Endothelial cell of umbilical vein (primary cell): ENCODE measurements around the gene NDUFB6. TPM values are rescaled to one million over a fixed set of nuclear protein-coding genes. Genes with fewer than 3 reads are reported as not detected.

Experiments used
- BruUV-seq: library from RNA; stranded (reverse); fragments of 400-500 nt; replicated peaks from 2 replicates; lab custom pipeline; 2021; lab: Mats Ljungman, UMichigan
- CTCF ChIA-PET: fragments of 300-600, 350-600 bp; sonication (Branson Sonifier 250); formaldehyde crosslinking; loops from one replicate; lab custom pipeline; 2021; ENCODE audit warnings: antibody characterized with exemption, inconsistent platforms; lab: Charles Lee
- POLR2A ChIA-PET: fragments of 300-600, 350-600 bp; sonication (Branson Sonifier 250); formaldehyde crosslinking; loops from one replicate; lab custom pipeline; 2021; ENCODE audit warnings: antibody characterized with exemption, inconsistent platforms; lab: Charles Lee
- DNase-seq: peaks from one replicate; pipeline ENCODE4 v3.0.0-alpha.2; 2011; ENCODE audit warnings: low read depth, low spot score
- FAIRE-seq: peaks from 2 replicates; lab custom pipeline; 2011; peaks lifted over from hg19 to GRCh38; lab: Jason Lieb, UNC
- H2AFZ ChIP-seq: 2 replicates; pipeline ENCODE4 v1.6.0; 2012; ENCODE audit warnings: low read depth, low read length, control low read depth, inconsistent platforms
- H3K27ac ChIP-seq: 2 replicates; pipeline ENCODE4 v1.5.1; 2011; ENCODE audit warnings: low read depth, mild to moderate bottlenecking, control low read depth, low read length, moderate library complexity; ENCODE audit not compliant: insufficient read depth
- H3K27me3 ChIP-seq, 2 experiments: 2 replicates each; pipeline versions ENCODE4 v1.6.0 to v1.6.1; 2011; ENCODE audit warnings: low read length in 2 of 2, mixed read lengths in 1 of 2; ENCODE audit not compliant: control insufficient read depth in 2 of 2, insufficient read depth in 2 of 2
- H3K36me3 ChIP-seq, 2 experiments: 2 replicates in 1 of 2; 3 replicates in 1 of 2; pipeline ENCODE4 v1.5.1; 2011; ENCODE audit warnings: low read length in 2 of 2, mild to moderate bottlenecking in 1 of 2, moderate library complexity in 1 of 2; ENCODE audit not compliant: control insufficient read depth in 2 of 2, insufficient read depth in 2 of 2; ENCODE audit errors: extremely low read depth in 1 of 2
- H3K4me1 ChIP-seq: 3 replicates; pipeline ENCODE4 v1.5.1; 2011; ENCODE audit warnings: mild to moderate bottlenecking, low read length; ENCODE audit not compliant: control insufficient read depth, insufficient read depth; ENCODE audit errors: extremely low read depth
- H3K4me2 ChIP-seq: 2 replicates; pipeline ENCODE4 v1.6.1; 2011; ENCODE audit warnings: low read length, control low read depth, mixed read lengths; ENCODE audit not compliant: insufficient read depth
- H3K4me3 ChIP-seq, 3 experiments: fragments of 200-600 bp in 1 of 3; sonication (generic), shearing (Covaris generic) in 1 of 3; replicated peaks in 1 of 3; 2 replicates each; pipeline ENCODE4 v1.5.1; 2011 to 2016; ENCODE audit warnings: control low read depth in 3 of 3, low read length in 3 of 3, mild to moderate bottlenecking in 2 of 3, inconsistent platforms in 1 of 3, low read depth in 1 of 3, moderate library complexity in 1 of 3; ENCODE audit not compliant: insufficient read depth in 1 of 3
- H3K79me2 ChIP-seq: 2 replicates; pipeline ENCODE4 v1.6.0; 2012; ENCODE audit warnings: low read length, inconsistent platforms; ENCODE audit not compliant: control insufficient read depth, insufficient read depth
- H3K9ac ChIP-seq: replicated peaks from 2 replicates; pipeline ENCODE3; 2011; ENCODE audit warnings: low read length, control low read depth; ENCODE audit not compliant: insufficient read depth; ENCODE audit errors: extremely low read depth
- H3K9me1 ChIP-seq: replicated peaks from 3 replicates; pipeline ENCODE4 v1.6.0; 2011; ENCODE audit warnings: mild to moderate bottlenecking, low read length; ENCODE audit not compliant: control insufficient read depth, insufficient read depth; ENCODE audit errors: extremely low read depth
- H3K9me3 ChIP-seq: replicated peaks from 2 replicates; pipeline ENCODE4 v1.5.1; 2012; ENCODE audit warnings: low read length, inconsistent platforms; ENCODE audit not compliant: control insufficient read depth, insufficient read depth
- H4K20me1 ChIP-seq: replicated peaks from 2 replicates; pipeline ENCODE3; 2011; ENCODE audit warnings: mild to moderate bottlenecking, low read length; ENCODE audit not compliant: control insufficient read depth, insufficient read depth; ENCODE audit errors: extremely low read depth
- CTCF ChIP-seq, 2 donors: IDR thresholded peaks; 1 replicate in 1 of 2; 2 replicates in 1 of 2; pipeline ENCODE4 v1.5.1; 2011; ENCODE audit warnings: low read length in 2 of 2, mild to moderate bottlenecking in 2 of 2, moderate library complexity in 2 of 2, control low read depth in 1 of 2, inconsistent platforms in 1 of 2, low read depth in 1 of 2; ENCODE audit not compliant: insufficient read depth in 1 of 2; ENCODE audit errors: extremely low read depth in 1 of 2
- EZH2 ChIP-seq: IDR thresholded peaks from 2 replicates; pipeline ENCODE4 v1.6.1; 2012; ENCODE audit warnings: borderline replicate concordance, low read depth, mild to moderate bottlenecking, moderate library complexity, low read length, inconsistent platforms; ENCODE audit not compliant: severe bottlenecking
- FOS ChIP-seq: IDR thresholded peaks from 2 replicates; pipeline ENCODE4 v1.6.1; 2011; ENCODE audit warnings: mild to moderate bottlenecking, low read length, moderate library complexity, borderline replicate concordance; ENCODE audit not compliant: insufficient read depth
- GATA2 ChIP-seq: IDR thresholded peaks from 2 replicates; pipeline ENCODE4 v1.7.0; 2011; ENCODE audit warnings: low read depth, mild to moderate bottlenecking, moderate library complexity, mixed read lengths, low read length; ENCODE audit not compliant: insufficient read length, insufficient read depth
- JUN ChIP-seq: IDR thresholded peaks from 2 replicates; pipeline ENCODE4 v1.6.1; 2011; ENCODE audit warnings: borderline replicate concordance, low read depth; ENCODE audit not compliant: insufficient read length, insufficient read depth
- MAX ChIP-seq: IDR thresholded peaks from 2 replicates; pipeline ENCODE4 v1.6.1; 2011; ENCODE audit not compliant: insufficient read depth, insufficient read length
- MYC ChIP-seq: IDR thresholded peaks from one replicate; pipeline ENCODE4 v1.6.1; 2011; ENCODE audit warnings: mild to moderate bottlenecking, low read depth, low read length
- POLR2A ChIP-seq: IDR thresholded peaks from 2 replicates; pipeline ENCODE4 v1.6.1; 2012; ENCODE audit warnings: low read depth, mild to moderate bottlenecking, control low read depth, low read length
- POLR2AphosphoS5 ChIP-seq: IDR thresholded peaks from 2 replicates; pipeline ENCODE4 v1.6.1; 2012; ENCODE audit warnings: low read depth, mild to moderate bottlenecking, control low read depth, low read length, moderate library complexity; ENCODE audit not compliant: insufficient read depth
- dilution Hi-C: fragments of 300-500 bp; cut with MboI; formaldehyde crosslinking; loops from one replicate; pipeline ENCODE4 v1.15.0; 2019; ENCODE audit warnings: low sequenced_read_pairs; ENCODE audit not compliant: extremely low pct_ligation_motif_present
- intact Hi-C: fragments of 100-400 bp; cut with micrococcal nuclease; formaldehyde crosslinking; loops from one replicate; pipeline ENCODE4 v1.10.0; 2022
- polyA plus RNA-seq, 4 experiments: library from polyadenylated mRNA; depleted of rRNA in 3 of 4; stranded (reverse) in 3 of 4; unstranded in 1 of 4; fragments of >200 nt; gene quantifications; 2 replicates each; pipeline versions ENCODE4 v1.2.1 to v1.2.3, GENCODE V29; 2011 to 2012; ENCODE audit warnings: missing spikeins in 1 of 4
- total RNA-seq: library from RNA; stranded (reverse); gene quantifications from 2 replicates; pipeline ENCODE4 v1.2.3, GENCODE V29; 2021

NDUFB6 gene
- total and polyA plus RNA-seq, 2 donors (not counting 3 experiments of a cell fraction or from before 2014, with no cell fraction given) = 53.5 to 59.2 TPM

DNA sequence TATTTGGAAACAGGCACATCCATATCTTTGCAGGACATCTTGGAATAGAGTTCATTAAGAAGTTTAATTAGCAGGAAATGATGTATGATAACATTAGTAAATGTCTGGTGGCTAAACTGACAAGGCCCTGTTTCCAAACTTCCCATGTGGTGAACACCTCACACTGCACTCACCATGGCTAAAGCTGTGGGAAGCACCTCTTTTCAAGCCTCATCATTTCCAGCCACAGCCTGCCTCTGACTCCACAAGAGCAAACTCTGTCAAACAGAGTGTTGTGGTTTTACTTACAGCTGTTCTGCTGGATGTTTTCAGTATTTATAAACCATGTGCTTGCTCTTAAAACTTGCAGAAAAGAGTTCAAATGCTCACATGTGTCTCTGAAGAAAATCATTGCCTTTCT is 14.9 kb upstream of the NDUFB6 start:
- Histone ChIP-seq H3K9ac (no peak overlapping the region), H3K9me3 (no peaks in the 10 kb centered on the region), H3K36me3 (no peaks in the 10 kb centered on the region), H3K4me1 (no peaks in the 10 kb centered on the region), H3K4me2 (no peak overlapping the region), H3K27ac (no peak overlapping the region), H4K20me1 (no peaks in the 10 kb centered on the region), H3K4me3 (no peak overlapping the region), H3K9me1 (no peaks in the 10 kb centered on the region), H2AFZ (no peak overlapping the region), H3K27me3 (peaks cover 4 to 18% of the 10 kb centered on the region in 2 experiments), H3K79me2 (no peaks in the 10 kb centered on the region)
- dilution Hi-C loops (no loop called here), intact Hi-C loops (loop anchor here (10.0 kb wide), 2 partner anchors 117 to 217 kb away; no protein-coding TSS in a partner anchor)
- POLR2A ChIA-PET = no interaction called here
- TF ChIP-seq JUN = no peak
- no peak for TF ChIP-seq MYC
- no peak for TF ChIP-seq FOS
- no peak for TF ChIP-seq CTCF (IDR thresholded peaks at IDR 0.05; ENCODE audit: extremely low read depth in 1 of 2, insufficient read depth in 1 of 2, low read depth in 1 of 2, low read length in 2 of 2)
- no peak for TF ChIP-seq EZH2
- no peak for TF ChIP-seq GATA2
- no peak for TF ChIP-seq MAX
- TF ChIP-seq POLR2AphosphoS5 = no peak
- no peak for TF ChIP-seq POLR2A
- FAIRE-seq (no peak), DNase-seq (no peak)
- CTCF ChIA-PET = interaction anchor here (0.7 to 20.3 kb wide), 7 partner anchors 7 to 638 kb away, joined by 3 to 1384 read pairs (median 40); no protein-coding TSS in a partner anchor
- BruUV-seq = no TSS peak
